ENCODE results near the gene ST8SIA1.

- no peak for TF ChIP-seq GATA3 (IDR thresholded peaks at IDR 0.05; ENCODE audit: low read depth, low read length)
- TF ChIP-seq GATA2 (IDR thresholded peaks at IDR 0.05; ENCODE audit: low read depth, low read length) = no peak
Measured at GRCh38 chr12:22257100-22257499, 77.4 kb downstream of the ST8SIA1 start.

Data from SH-SY5Y (cell line).